22Rv1 (cell line): Measurements from ENCODE around the gene COX20.

Experiments
- ZFX ChIP-seq: fragments of 450-650 bp; IDR thresholded peaks from 2 replicates; pipeline ENCODE4 v1.6.1; 2017; ENCODE audit warnings: antibody characterized with exemption, borderline replicate concordance
- TF ChIP-seq, protein P1 (sequence below): fragments of 450-650 bp; IDR thresholded peaks from 2 replicates; pipeline ENCODE4 v1.5.1; 2017; ENCODE audit warnings: mild to moderate bottlenecking

- TF ChIP-seq, protein P1, sequence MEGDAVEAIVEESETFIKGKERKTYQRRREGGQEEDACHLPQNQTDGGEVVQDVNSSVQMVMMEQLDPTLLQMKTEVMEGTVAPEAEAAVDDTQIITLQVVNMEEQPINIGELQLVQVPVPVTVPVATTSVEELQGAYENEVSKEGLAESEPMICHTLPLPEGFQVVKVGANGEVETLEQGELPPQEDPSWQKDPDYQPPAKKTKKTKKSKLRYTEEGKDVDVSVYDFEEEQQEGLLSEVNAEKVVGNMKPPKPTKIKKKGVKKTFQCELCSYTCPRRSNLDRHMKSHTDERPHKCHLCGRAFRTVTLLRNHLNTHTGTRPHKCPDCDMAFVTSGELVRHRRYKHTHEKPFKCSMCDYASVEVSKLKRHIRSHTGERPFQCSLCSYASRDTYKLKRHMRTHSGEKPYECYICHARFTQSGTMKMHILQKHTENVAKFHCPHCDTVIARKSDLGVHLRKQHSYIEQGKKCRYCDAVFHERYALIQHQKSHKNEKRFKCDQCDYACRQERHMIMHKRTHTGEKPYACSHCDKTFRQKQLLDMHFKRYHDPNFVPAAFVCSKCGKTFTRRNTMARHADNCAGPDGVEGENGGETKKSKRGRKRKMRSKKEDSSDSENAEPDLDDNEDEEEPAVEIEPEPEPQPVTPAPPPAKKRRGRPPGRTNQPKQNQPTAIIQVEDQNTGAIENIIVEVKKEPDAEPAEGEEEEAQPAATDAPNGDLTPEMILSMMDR = no peak
- TF ChIP-seq ZFX = no peak
Observed at GRCh38 chr1:244810221-244810620, 25.2 kb upstream of the COX20 start.
